GM12878 (cell line): ENCODE results near the gene FNDC3B. TPM values are rescaled to one million over a fixed set of nuclear protein-coding genes. Genes with fewer than 3 reads are reported as not detected.

ENCODE experiments used
- ATAC-seq: fragments of 200-7000 bp; cut with Tn5 transposase; 3 replicates; pipeline ENCODE4 v1.9.1; 2020; ENCODE audit warnings: mild to moderate bottlenecking, moderate library complexity
- BruUV-seq: library from RNA; stranded (reverse); fragments of 400-500 nt; replicated peaks from 2 replicates; lab custom pipeline; 2021; lab: Mats Ljungman, UMichigan
- CTCF ChIA-PET: fragments of 300-600 bp; sonication (Branson Sonifier 250); formaldehyde crosslinking; extraction: SDS; loops from one replicate; lab custom pipeline; 2021; ENCODE audit warnings: inconsistent platforms; lab: Yijun Ruan, JAX
- POLR2A ChIA-PET: fragments of 350-600 bp; formaldehyde crosslinking; extraction: SDS; loops from one replicate; lab custom pipeline; 2021; ENCODE audit warnings: inconsistent platforms; lab: Charles Lee
- RAD21 ChIA-PET: fragments of 300-600 bp; sonication (Branson Sonifier 250); formaldehyde crosslinking; loops from one replicate; lab custom pipeline; 2023; ENCODE audit warnings: antibody characterized with exemption; ENCODE audit not compliant: unreplicated experiment; lab: Charles Lee
- SMC1A ChIA-PET: fragments of 300-600 bp; sonication (Branson Sonifier 250); formaldehyde crosslinking; loops from one replicate; lab custom pipeline; 2023; ENCODE audit not compliant: unreplicated experiment, uncharacterized antibody; lab: Charles Lee
- DNase-seq: peaks from one replicate; pipeline ENCODE4 v3.0.0-alpha.2; 2011; ENCODE audit warnings: low read depth, low spot score
- FAIRE-seq: peaks from 3 replicates; lab custom pipeline; 2011; peaks lifted over from hg19 to GRCh38; lab: Jason Lieb, UNC
- H2AFZ ChIP-seq: 2 replicates; pipeline ENCODE4 v1.6.0; 2011; ENCODE audit warnings: low read depth, low read length, control low read depth; ENCODE audit not compliant: control insufficient read depth
- H3K27ac ChIP-seq: 2 replicates; pipeline ENCODE4 v1.5.1; 2011; ENCODE audit warnings: control low read depth; ENCODE audit not compliant: control insufficient read depth, insufficient read depth
- H3K27me3 ChIP-seq, 2 experiments: replicated peaks in 1 of 2; 2 replicates each; pipeline versions ENCODE4 v1.6.0 to v1.6.1; 2011; ENCODE audit warnings: low read length in 1 of 2; ENCODE audit not compliant: control insufficient read depth in 2 of 2, insufficient read depth in 2 of 2
- H3K36me3 ChIP-seq, 2 experiments: 2 replicates each; pipeline ENCODE4 v1.5.1; 2011; ENCODE audit warnings: low read length in 1 of 2; ENCODE audit not compliant: control insufficient read depth in 2 of 2, insufficient read depth in 2 of 2
- H3K4me1 ChIP-seq: 2 replicates; pipeline ENCODE4 v1.6.1; 2011; ENCODE audit warnings: mild to moderate bottlenecking, low read length, moderate library complexity, mixed read lengths; ENCODE audit not compliant: control insufficient read depth, insufficient read depth
- H3K4me2 ChIP-seq: 2 replicates; pipeline ENCODE4 v1.6.0; 2011; ENCODE audit warnings: control low read depth; ENCODE audit not compliant: control insufficient read depth, insufficient read depth
- H3K4me3 ChIP-seq: fragments of 200-600 bp; sonication (generic); 2 replicates; pipeline ENCODE4 v1.5.1; 2016
- H3K79me2 ChIP-seq: 2 replicates; pipeline ENCODE4 v1.6.0; 2011; ENCODE audit warnings: low read length; ENCODE audit not compliant: control insufficient read depth, insufficient read depth
- H3K9ac ChIP-seq: 2 replicates; pipeline ENCODE4 v1.8.0; 2011; ENCODE audit warnings: low read length, control low read depth, mixed read lengths; ENCODE audit not compliant: control insufficient read depth, insufficient read depth
- H3K9me3 ChIP-seq: replicated peaks from 3 replicates; pipeline ENCODE4 v1.5.1; 2011; ENCODE audit warnings: mild to moderate bottlenecking, low read length; ENCODE audit not compliant: control insufficient read depth, insufficient read depth
- H4K20me1 ChIP-seq: 2 replicates; pipeline ENCODE4 v1.6.0; 2011; ENCODE audit not compliant: control insufficient read depth, insufficient read depth
- ATF7 ChIP-seq: fragments of 450-650 bp; IDR thresholded peaks from 2 replicates; pipeline ENCODE4 v1.6.1; 2016; ENCODE audit warnings: low read depth, mild to moderate bottlenecking
- BRCA1 ChIP-seq: IDR thresholded peaks from 2 replicates; pipeline ENCODE4 v1.6.1; 2011; ENCODE audit warnings: low read depth, low read length, improper control_type of control experiment
- CREB1 ChIP-seq: IDR thresholded peaks from 2 replicates; pipeline ENCODE4 v1.6.1; 2012; ENCODE audit warnings: low read depth, mild to moderate bottlenecking, inconsistent platforms
- FOXK2 ChIP-seq: fragments of 450-650 bp; IDR thresholded peaks from 2 replicates; pipeline ENCODE4 v1.6.1; 2017; ENCODE audit warnings: mild to moderate bottlenecking, moderate library complexity
- IRF4 ChIP-seq: IDR thresholded peaks from 2 replicates; pipeline ENCODE4 v1.6.1; 2011; ENCODE audit warnings: low read depth, low read length
- JUNB ChIP-seq: IDR thresholded peaks from 2 replicates; pipeline ENCODE4 v1.6.1; 2016; ENCODE audit warnings: antibody characterized with exemption, mild to moderate bottlenecking
- KDM1A ChIP-seq: fragments of 200-600 bp; sonication (generic); IDR thresholded peaks from 2 replicates; pipeline ENCODE4 v1.6.1; 2016; ENCODE audit warnings: borderline replicate concordance
- NFIC ChIP-seq: IDR thresholded peaks from 2 replicates; pipeline ENCODE4 v1.6.1; 2012; ENCODE audit warnings: low read depth, mild to moderate bottlenecking, inconsistent platforms, low read length, moderate library complexity
- POU2F2 ChIP-seq: IDR thresholded peaks from 3 replicates; pipeline ENCODE4 v1.6.1; 2011; ENCODE audit warnings: low read depth, mild to moderate bottlenecking, low read length, borderline replicate concordance
- RAD51 ChIP-seq: fragments of 450-650 bp; IDR thresholded peaks from 2 replicates; pipeline ENCODE4 v1.6.1; 2016; ENCODE audit warnings: moderate library complexity, mild to moderate bottlenecking, inconsistent platforms
- SMARCA5 ChIP-seq: fragments of 450-650 bp; IDR thresholded peaks from 2 replicates; pipeline ENCODE4 v1.6.1; 2017; ENCODE audit warnings: mild to moderate bottlenecking
- SPI1 ChIP-seq: IDR thresholded peaks from 2 replicates; pipeline ENCODE4 v1.6.1; 2011; ENCODE audit warnings: low read depth, mild to moderate bottlenecking, low read length, moderate library complexity, borderline replicate concordance; ENCODE audit not compliant: insufficient read depth
- WGBS: methylation state at CpG from one replicate; pipeline ENCODE4 v1.1.6; 2016; ENCODE audit warnings: low lambda C conversion rate; ENCODE audit not compliant: insufficient replicate concordance, insufficient coverage; ENCODE audit errors: missing lambda C conversion rate; 5-methylcytosine and 5-hydroxymethylcytosine counted together
- in situ Hi-C: fragments of 300-500 bp; cut with MboI; formaldehyde crosslinking; loops from 9 replicates; pipeline ENCODE4 v1.14.3; 2018; ENCODE audit warnings: mixed read lengths
- intact Hi-C: fragments of 100-400 bp; cut with micrococcal nuclease; formaldehyde crosslinking; loops from one replicate; pipeline ENCODE4 v1.14.2; 2022; ENCODE audit not compliant: unreplicated experiment
- polyA plus RNA-seq, 11 experiments: library from polyadenylated mRNA; depleted of rRNA in 4 of 11; unstranded in 6 of 11; stranded (reverse) in 5 of 11; fragments of >200 nt; fragmentation: Nextera tagmentation in 4 of 11; fragmentation: Illumina TruSeq in 1 of 11; extraction: Ambion mirVana in 4 of 11; extraction: Trizol in 1 of 11; gene quantifications; 1 replicate in 1 of 11; 2 replicates in 10 of 11; pipeline versions ENCODE4 v1.2.1 to v1.2.3, GENCODE V29; 2011 to 2016; ENCODE audit warnings: inconsistent platforms in 2 of 11, missing spikeins in 2 of 11, low read depth in 1 of 11
- total RNA-seq, 4 experiments: library from RNA; depleted of rRNA in 3 of 4; stranded (reverse); fragments of >200 nt in 3 of 4; fragmentation: Illumina TruSeq in 1 of 4; extraction: Trizol in 1 of 4; gene quantifications; 2 replicates each; pipeline versions ENCODE4 v1.2.1 to v1.2.3, GENCODE V29; 2013 to 2021
- TF ChIP-seq, protein P1 (sequence below): IDR thresholded peaks from 2 replicates; pipeline ENCODE4 v1.6.1; 2012; ENCODE audit warnings: mild to moderate bottlenecking, low read depth, low read length
- TF ChIP-seq, protein P2 (sequence below): fragments of 450-650 bp; IDR thresholded peaks from 2 replicates; pipeline ENCODE4 v1.6.1; 2017; ENCODE audit warnings: antibody characterized with exemption, mild to moderate bottlenecking, moderate library complexity
- TF ChIP-seq, protein P3 (sequence below): fragments of 450-650 bp; IDR thresholded peaks from 2 replicates; pipeline ENCODE4 v1.6.1; 2017; ENCODE audit warnings: mild to moderate bottlenecking, low read depth, inconsistent platforms; ENCODE audit not compliant: poor library complexity, severe bottlenecking

Gene FNDC3B
- total and polyA plus RNA-seq, 10 of the 15 experiments (the other 5 are each of a cell fraction or from before 2014, with no cell fraction given): 7.9 to 35.0 (median 18.5) TPM

DNA sequence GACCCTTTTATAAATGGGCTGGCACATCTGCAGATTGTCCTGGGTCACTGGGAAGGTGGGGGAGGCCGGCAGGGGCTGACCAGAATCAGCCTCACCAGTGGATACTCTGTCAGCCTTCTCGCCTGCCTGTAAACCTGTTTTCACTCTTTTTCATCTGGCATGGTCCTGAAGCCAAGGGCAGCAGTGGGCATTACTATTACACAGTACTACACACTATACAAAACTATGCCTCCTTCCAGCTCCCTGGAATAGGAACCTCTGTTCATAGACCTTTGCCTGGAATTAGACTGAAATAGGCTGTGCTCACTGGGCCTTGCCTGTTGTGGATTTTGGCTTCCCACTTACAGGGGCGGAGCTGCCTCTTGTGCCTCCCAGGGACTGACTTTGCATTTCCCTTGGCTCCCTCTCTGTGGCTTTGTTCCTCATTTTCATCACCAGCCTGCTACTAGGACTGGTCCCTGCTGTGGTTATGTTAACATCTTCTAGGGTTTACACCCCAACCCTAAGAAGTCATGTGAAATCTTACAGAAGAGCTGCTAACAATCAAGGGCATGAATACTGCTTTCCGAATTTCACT lies 120.7 kb downstream of the FNDC3B start (continued):
- TF ChIP-seq, protein P1, sequence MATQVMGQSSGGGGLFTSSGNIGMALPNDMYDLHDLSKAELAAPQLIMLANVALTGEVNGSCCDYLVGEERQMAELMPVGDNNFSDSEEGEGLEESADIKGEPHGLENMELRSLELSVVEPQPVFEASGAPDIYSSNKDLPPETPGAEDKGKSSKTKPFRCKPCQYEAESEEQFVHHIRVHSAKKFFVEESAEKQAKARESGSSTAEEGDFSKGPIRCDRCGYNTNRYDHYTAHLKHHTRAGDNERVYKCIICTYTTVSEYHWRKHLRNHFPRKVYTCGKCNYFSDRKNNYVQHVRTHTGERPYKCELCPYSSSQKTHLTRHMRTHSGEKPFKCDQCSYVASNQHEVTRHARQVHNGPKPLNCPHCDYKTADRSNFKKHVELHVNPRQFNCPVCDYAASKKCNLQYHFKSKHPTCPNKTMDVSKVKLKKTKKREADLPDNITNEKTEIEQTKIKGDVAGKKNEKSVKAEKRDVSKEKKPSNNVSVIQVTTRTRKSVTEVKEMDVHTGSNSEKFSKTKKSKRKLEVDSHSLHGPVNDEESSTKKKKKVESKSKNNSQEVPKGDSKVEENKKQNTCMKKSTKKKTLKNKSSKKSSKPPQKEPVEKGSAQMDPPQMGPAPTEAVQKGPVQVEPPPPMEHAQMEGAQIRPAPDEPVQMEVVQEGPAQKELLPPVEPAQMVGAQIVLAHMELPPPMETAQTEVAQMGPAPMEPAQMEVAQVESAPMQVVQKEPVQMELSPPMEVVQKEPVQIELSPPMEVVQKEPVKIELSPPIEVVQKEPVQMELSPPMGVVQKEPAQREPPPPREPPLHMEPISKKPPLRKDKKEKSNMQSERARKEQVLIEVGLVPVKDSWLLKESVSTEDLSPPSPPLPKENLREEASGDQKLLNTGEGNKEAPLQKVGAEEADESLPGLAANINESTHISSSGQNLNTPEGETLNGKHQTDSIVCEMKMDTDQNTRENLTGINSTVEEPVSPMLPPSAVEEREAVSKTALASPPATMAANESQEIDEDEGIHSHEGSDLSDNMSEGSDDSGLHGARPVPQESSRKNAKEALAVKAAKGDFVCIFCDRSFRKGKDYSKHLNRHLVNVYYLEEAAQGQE: no peak
- TF ChIP-seq IRF4 (no peak), JUNB (no peak), FOXK2 (no peak), CREB1 (no peak)

DNA sequence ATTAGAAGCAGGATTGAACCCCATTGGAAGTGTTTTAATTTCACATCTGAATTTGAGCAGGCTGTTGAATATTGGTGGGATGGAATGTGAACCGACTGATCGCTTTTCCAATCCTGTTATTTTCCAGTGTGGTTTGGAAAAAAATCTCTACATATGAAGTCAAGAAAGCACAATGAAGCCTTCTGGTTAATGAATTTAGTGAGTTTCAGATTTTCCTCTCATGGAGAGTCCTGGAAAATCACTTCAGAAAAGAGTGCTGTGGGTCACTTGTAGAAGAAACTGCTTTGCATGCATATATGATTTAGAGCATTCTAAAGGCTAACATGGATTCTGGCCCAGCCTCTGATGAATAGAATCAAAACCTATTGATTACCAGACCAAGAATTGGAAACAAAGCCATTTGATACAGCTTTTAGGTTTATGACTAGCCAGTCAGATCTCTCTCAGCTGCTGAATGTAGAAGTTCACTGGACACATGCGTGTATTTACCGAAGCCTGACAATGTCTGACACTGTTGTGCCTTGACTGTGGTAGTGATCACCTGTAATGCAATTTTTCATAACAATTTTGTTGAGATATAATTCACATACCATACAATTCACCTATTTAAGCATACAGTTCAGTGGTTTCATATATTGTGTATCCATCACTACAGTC lies 121.9 kb downstream of the FNDC3B start:
- peaks cover 26% of the 10 kb centered on the region for H3K79me2 ChIP-seq
- no peak overlapping the region for H3K9ac ChIP-seq
- SMC1A ChIA-PET: interaction anchor here (23.2 kb wide), 1 partner anchor 15 kb away, joined by 441 read pairs; no protein-coding TSS in a partner anchor
- H3K9me3 ChIP-seq: no peaks in the 10 kb centered on the region; the same call in 1 of the 3 replicates
- H2AFZ ChIP-seq: no peak overlapping the region
- POLR2A ChIA-PET: no interaction called here
- no TSS peak for BruUV-seq
- H3K27ac ChIP-seq: no peak overlapping the region
- FAIRE-seq (no peak), ATAC-seq (no peak), DNase-seq (no peak)
- in situ Hi-C loops (no loop called here), intact Hi-C loops (no loop called here)
- H3K4me2 ChIP-seq: no peak overlapping the region
- CTCF ChIA-PET: no interaction called here
- no peaks in the 10 kb centered on the region; a peak in 1 of 4 replicates for H3K36me3 ChIP-seq
- no peaks in the 10 kb centered on the region for H4K20me1 ChIP-seq
- RAD21 ChIA-PET: no interaction called here
- peaks cover 7% of the 10 kb centered on the region for H3K4me1 ChIP-seq
- H3K4me3 ChIP-seq: no peak overlapping the region
- 100% methylated on average over 4 of the region's 4 CpGs for WGBS
- no peaks in the 10 kb centered on the region for H3K27me3 ChIP-seq
- TF ChIP-seq SPI1 (no peak), SMARCA5 (no peak), POU2F2 (no peak), NFIC (no peak), KDM1A (no peak), ATF7 (no peak), RAD51 (no peak), BRCA1 (no peak)
- TF ChIP-seq, protein P2, sequence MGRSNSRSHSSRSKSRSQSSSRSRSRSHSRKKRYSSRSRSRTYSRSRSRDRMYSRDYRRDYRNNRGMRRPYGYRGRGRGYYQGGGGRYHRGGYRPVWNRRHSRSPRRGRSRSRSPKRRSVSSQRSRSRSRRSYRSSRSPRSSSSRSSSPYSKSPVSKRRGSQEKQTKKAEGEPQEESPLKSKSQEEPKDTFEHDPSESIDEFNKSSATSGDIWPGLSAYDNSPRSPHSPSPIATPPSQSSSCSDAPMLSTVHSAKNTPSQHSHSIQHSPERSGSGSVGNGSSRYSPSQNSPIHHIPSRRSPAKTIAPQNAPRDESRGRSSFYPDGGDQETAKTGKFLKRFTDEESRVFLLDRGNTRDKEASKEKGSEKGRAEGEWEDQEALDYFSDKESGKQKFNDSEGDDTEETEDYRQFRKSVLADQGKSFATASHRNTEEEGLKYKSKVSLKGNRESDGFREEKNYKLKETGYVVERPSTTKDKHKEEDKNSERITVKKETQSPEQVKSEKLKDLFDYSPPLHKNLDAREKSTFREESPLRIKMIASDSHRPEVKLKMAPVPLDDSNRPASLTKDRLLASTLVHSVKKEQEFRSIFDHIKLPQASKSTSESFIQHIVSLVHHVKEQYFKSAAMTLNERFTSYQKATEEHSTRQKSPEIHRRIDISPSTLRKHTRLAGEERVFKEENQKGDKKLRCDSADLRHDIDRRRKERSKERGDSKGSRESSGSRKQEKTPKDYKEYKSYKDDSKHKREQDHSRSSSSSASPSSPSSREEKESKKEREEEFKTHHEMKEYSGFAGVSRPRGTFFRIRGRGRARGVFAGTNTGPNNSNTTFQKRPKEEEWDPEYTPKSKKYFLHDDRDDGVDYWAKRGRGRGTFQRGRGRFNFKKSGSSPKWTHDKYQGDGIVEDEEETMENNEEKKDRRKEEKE: no peak
- TF ChIP-seq, protein P3, sequence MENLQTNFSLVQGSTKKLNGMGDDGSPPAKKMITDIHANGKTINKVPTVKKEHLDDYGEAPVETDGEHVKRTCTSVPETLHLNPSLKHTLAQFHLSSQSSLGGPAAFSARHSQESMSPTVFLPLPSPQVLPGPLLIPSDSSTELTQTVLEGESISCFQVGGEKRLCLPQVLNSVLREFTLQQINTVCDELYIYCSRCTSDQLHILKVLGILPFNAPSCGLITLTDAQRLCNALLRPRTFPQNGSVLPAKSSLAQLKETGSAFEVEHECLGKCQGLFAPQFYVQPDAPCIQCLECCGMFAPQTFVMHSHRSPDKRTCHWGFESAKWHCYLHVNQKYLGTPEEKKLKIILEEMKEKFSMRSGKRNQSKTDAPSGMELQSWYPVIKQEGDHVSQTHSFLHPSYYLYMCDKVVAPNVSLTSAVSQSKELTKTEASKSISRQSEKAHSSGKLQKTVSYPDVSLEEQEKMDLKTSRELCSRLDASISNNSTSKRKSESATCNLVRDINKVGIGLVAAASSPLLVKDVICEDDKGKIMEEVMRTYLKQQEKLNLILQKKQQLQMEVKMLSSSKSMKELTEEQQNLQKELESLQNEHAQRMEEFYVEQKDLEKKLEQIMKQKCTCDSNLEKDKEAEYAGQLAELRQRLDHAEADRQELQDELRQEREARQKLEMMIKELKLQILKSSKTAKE: no peak
